Aorta (tissue), 5 donors: ENCODE measurements around the gene CLCN3. TPM values are rescaled to one million over a fixed set of nuclear protein-coding genes. Genes with fewer than 3 reads are reported as not detected.

ENCODE experiments used
- ATAC-seq: fragments of 200-7000 bp; cut with Tn5 transposase; one replicate; pipeline ENCODE4 v1.9.1; 2022; ENCODE audit warnings: moderate library complexity; ENCODE audit not compliant: low FRiP score
- DNase-seq, 2 donors: peaks; one replicate each; pipeline ENCODE4 v3.0.0-alpha.2; 2020
- H3K27ac ChIP-seq, 2 donors: one replicate each; pipeline ENCODE4 v1.5.1; 2013; ENCODE audit warnings: low read length in 2 of 2, mild to moderate bottlenecking in 2 of 2, moderate library complexity in 2 of 2, control low read depth in 1 of 2, inconsistent platforms in 1 of 2, low read depth in 1 of 2
- H3K27me3 ChIP-seq, 2 donors: one replicate each; pipeline ENCODE4 v1.6.1; 2013; ENCODE audit warnings: control low read depth in 1 of 2, low read length in 1 of 2, mild to moderate bottlenecking in 1 of 2, moderate library complexity in 1 of 2; ENCODE audit not compliant: insufficient read depth in 2 of 2, control insufficient read depth in 1 of 2
- H3K36me3 ChIP-seq, 2 donors: one replicate each; pipeline ENCODE4 v1.6.1; 2013; ENCODE audit warnings: control low read depth in 1 of 2, low read length in 1 of 2, mild to moderate bottlenecking in 1 of 2; ENCODE audit not compliant: insufficient read depth in 2 of 2, control insufficient read depth in 1 of 2
- H3K4me1 ChIP-seq, 2 donors: one replicate each; pipeline ENCODE4 v1.6.1; 2013; ENCODE audit warnings: low read length in 2 of 2, control low read depth in 1 of 2, mild to moderate bottlenecking in 1 of 2, moderate library complexity in 1 of 2; ENCODE audit not compliant: insufficient read depth in 2 of 2, control insufficient read depth in 1 of 2
- H3K4me3 ChIP-seq, 2 donors: one replicate each; pipeline ENCODE4 v1.5.1; 2013; ENCODE audit warnings: low read length in 2 of 2, control low read depth in 1 of 2, mild to moderate bottlenecking in 1 of 2
- H3K9me3 ChIP-seq: one replicate; pipeline ENCODE4 v1.6.1; 2013; ENCODE audit warnings: mild to moderate bottlenecking, low read length; ENCODE audit not compliant: control insufficient read depth
- WGBS, 2 donors: extraction: QIAGEN DNeasy Blood & Tissue Kit; methylation state at CpG; one replicate each; pipeline ENCODE4 v1.1.7; 2013; 5-methylcytosine and 5-hydroxymethylcytosine counted together
- intact Hi-C, 2 donors: fragments of 100-400 bp; cut with DNase I; formaldehyde crosslinking; loops; one replicate each; pipeline versions ENCODE4 v1.14.2 to v1.15.0; 2022
- polyA plus RNA-seq, 2 donors: library from polyadenylated mRNA; stranded (reverse); fragments of 200-250 nt; gene quantifications; one replicate each; pipeline ENCODE4 v1.2.3, GENCODE V29; 2013
- total RNA-seq, 2 donors: library from RNA; stranded (reverse); fragmentation: NEBNext Ultra II Directional; extraction: Animal tissue kit (Norgen Biotek cat#: 25700); gene quantifications; one replicate each; pipeline ENCODE4 v1.2.1, GENCODE V29; 2021
- donor health status: healthy with polysubstance abuse.
- donor health status: Bipolar disorder and iron deficiency.
- donor health status: DM: no; HTN: no; CAD: no.
- donor health status: DM: no; HTN: no; CAD: no.
- donor health status: DM: yes; HTN: yes; CAD: no.

CLCN3 gene
- total and polyA plus RNA-seq, 4 donors, result 4.9 to 29.1 (median 12.3) TPM

DNA sequence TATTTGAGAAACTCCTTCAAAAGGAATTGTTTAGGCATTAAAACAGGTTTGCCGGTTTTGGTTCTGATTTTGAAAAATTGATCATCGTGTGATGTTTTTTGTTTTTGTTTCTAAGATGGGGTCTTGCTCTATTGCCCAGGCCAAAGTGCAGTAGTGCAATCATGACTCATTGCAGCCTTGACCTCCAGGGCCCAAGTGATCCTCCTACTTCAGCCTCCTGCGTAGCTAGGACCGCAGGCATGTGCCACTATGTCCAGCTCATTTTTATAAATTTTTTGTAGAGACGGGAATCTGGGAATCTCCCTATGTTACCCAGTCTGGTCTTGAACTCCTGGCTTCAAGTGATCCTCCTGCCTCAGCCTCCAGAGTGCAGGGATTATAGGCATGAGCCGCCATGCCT lies 35.0 kb downstream of the CLCN3 start:
- no peaks in the 10 kb centered on the region for H3K36me3 ChIP-seq
- WGBS, 2 donors, result 95 to 96% methylated on average over 6 of the region's 6 CpGs
- no peak overlapping the region for H3K4me3 ChIP-seq
- H3K27ac ChIP-seq, result no peak overlapping the region
- H3K9me3 ChIP-seq, result no peaks in the 10 kb centered on the region
- intact Hi-C loops, result loop anchor here in 1 of 2 donors (5.0 kb wide), 1 partner anchor 33 kb away; the partner anchor contains the start of gene CLCN3
- no peaks in the 10 kb centered on the region for H3K27me3 ChIP-seq
- ATAC-seq, result no peak
- peaks cover 0 to 2% of the 10 kb centered on the region in 2 donors for H3K4me1 ChIP-seq
- DNase-seq, result no peak

DNA sequence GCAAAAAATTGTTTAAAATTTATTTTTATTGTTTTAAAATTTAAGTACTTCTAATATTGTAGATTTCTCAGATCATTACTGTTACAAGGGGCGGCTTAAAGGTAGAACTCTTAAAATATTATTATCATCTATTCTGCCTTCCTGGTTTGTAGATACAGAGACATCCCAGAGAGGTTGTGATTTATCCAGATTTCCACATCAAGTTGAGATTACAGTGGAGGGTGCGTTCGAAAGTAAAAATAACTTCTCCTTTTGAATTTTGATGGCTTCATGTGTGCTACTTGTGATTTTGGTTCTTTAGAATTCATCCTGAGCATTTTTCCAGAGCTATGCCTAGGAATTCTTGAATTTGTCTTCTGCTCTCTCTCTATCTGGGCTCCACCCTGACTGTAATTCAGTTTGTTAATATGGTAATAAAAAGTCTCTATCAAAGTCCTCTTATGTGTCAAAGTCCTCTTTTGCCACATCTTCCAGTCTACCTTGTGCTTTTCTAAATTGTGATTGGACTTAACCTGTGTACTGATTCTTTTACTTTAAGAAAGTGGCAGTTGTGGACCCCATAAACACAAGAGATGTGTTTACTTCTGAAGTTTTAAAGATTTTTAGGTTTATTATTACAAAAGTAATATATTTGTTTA lies 37.2 kb downstream of the CLCN3 start:
- no peak for ATAC-seq
- Histone ChIP-seq H3K36me3 (no peaks in the 10 kb centered on the region), H3K4me1 (no peaks in the 10 kb centered on the region), H3K27me3 (no peaks in the 10 kb centered on the region), H3K9me3 (no peaks in the 10 kb centered on the region), H3K4me3 (no peak overlapping the region), H3K27ac (no peak overlapping the region)
- DNase-seq, result no peak
- intact Hi-C loops, result loop anchor here in 1 of 2 donors (5.0 kb wide), 1 partner anchor 35 kb away; the partner anchor contains the start of gene CLCN3
- WGBS, 2 donors, result 91 to 92% methylated on average over 3 of the region's 3 CpGs

DNA sequence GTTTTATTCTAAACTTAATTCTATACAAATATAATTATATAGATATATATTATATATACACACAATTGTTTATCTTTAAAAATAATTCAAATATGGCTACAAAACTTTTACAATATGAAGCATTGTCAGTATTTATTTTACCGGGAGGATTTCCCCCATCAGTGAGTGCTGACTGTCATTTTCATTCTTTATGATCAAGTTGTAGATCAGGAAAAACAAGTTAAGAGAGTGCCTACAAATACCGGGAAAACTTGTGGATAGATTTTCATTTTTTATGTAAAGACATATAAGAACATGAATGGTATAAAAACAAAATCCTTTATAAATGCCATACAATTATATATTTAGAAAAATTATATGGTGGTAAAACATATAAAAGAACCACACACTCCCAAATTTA lies 37.8 kb downstream of the CLCN3 start:
- no peak for ATAC-seq
- Histone ChIP-seq H3K9me3 (no peaks in the 10 kb centered on the region), H3K36me3 (no peaks in the 10 kb centered on the region), H3K4me3 (no peak overlapping the region), H3K27me3 (no peaks in the 10 kb centered on the region), H3K4me1 (no peaks in the 10 kb centered on the region), H3K27ac (no peak overlapping the region)
- no peak for DNase-seq
- intact Hi-C loops, result loop anchor here in 1 of 2 donors (5.0 kb wide), 1 partner anchor 36 kb away; the partner anchor contains the start of gene CLCN3
- 93% methylated on average over 2 of the region's 2 CpGs for WGBS, 2 donors

DNA sequence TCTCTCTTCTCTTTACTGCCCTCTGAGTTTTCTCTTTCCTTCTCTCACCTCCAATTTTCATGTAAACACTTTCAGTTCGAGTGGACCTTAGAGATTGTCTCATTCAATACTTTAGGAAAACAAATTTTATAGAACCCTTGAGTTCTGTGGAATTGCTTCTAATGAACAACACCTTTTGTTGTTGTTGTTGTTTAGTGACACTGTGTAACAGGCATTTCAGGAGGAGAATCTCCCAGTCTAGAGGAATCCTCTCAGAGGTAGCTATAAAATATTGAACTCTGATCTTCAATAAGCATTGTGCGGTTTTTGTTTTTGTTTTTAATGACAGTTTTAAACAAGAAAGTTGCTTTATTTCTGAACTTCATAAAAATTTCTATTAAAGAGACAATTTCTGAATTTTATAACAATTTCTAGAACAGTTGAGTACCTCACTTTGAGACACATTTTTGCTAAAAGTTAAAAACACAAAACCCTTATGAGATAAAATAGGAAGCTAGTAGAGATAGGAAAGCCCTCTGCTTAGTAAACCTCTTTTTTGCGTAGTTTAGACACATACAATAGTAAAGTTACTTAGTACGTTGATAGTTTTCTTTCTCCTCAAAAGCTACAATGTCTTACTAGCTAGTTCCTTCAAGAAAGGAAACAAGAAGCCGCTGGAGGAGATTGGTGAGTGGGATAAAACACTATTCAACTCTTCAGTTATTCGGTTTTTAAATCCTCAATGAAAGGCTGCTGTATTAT lies 38.8 kb downstream of the CLCN3 start:
- 52 to 58% methylated on average over 6 of the region's 6 CpGs for WGBS, 2 donors
- H3K4me1 ChIP-seq, result no peaks in the 10 kb centered on the region
- no peak overlapping the region for H3K27ac ChIP-seq
- no peaks in the 10 kb centered on the region for H3K27me3 ChIP-seq
- no peak overlapping the region for H3K4me3 ChIP-seq
- no peaks in the 10 kb centered on the region for H3K9me3 ChIP-seq
- intact Hi-C loops, result loop anchor here in 1 of 2 donors (5.0 kb wide), 1 partner anchor 37 kb away; the partner anchor contains the start of gene CLCN3
- ATAC-seq (peak; percentile 4), DNase-seq (no peak)
- H3K36me3 ChIP-seq, result no peaks in the 10 kb centered on the region

DNA sequence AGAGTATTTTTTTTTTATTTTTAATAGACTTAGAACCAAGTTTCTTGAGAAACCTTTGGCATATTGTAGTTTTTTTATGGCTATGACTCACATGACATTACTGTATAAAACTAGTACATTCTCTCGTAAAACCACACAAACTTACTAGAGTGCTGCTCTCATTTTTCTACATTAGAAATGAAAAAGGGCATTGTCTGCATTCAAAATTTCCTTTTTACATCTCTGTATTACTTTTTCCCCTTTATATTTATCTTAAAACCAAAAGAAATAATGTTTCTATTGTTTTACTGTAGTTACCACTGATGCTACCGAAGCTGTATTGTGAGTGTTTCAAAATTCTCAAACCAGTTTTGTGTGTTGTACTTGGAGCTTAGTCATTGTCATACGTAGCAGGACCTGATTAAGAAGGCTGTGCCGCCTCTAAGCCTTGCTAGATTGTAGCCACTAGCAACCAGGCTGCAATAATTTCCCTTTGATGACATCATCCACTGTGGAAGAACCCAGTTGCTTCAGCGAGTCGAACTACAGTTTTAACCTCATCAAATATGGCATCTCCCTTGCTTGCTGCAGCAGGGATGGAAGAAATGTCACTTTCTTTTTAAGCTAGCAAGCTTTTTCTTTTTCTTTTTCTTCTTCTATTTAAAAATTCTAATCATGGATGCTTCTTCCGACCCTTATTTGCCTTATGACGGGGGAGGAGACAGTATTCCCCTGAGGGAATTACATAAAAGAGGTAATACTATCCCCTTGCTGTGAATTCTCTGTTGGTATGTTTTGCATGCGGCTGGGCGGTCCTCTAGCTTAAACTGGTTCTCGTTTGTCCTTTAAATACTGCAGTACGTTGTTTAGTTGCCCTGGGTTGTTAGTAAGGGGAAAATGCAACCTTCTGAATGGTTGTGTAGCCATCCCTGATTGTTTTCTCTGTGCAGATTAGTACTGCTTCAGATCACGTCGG lies 39.6 kb downstream of the CLCN3 start:
- DNase-seq (peak in 1 of 2 donors; percentile 63), ATAC-seq (peak; percentile 98)
- H3K27me3 ChIP-seq, result no peaks in the 10 kb centered on the region
- peak overlapping the region; percentile 76 to 81 for H3K4me3 ChIP-seq
- H3K36me3 ChIP-seq, result no peaks in the 10 kb centered on the region
- intact Hi-C loops, result loop anchor here in 1 of 2 donors (5.0 kb wide), 1 partner anchor 38 kb away; the partner anchor contains the start of gene CLCN3
- no peaks in the 10 kb centered on the region for H3K9me3 ChIP-seq
- 2% methylated on average over 14 of the region's 14 CpGs for WGBS, 2 donors
- no peaks in the 10 kb centered on the region for H3K4me1 ChIP-seq
- peak overlapping the region; percentile 40 to 57 for H3K27ac ChIP-seq

DNA sequence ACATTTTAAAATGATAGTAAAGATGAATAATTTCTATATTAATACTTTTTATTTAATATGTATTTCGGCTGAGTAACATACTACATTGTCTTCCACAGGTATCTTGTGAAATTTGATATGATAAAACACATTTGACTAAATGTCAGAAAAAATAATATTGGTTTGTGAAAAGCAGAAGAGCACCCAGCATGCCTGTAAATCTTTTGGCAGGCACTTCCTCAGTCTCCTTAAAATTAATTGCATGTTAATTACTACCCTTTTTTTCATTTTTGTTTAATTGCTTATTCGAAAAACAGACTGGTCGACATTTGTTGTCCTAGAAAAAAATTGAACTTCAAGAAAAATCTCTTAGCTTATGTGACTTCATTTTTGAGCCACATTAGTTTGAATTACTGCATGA lies 40.6 kb downstream of the CLCN3 start:
- intact Hi-C loops, result no loop called here
- ATAC-seq (no peak), DNase-seq (no peak)
- H3K27ac ChIP-seq, result no peak overlapping the region
- H3K9me3 ChIP-seq, result no peaks in the 10 kb centered on the region
- no peak overlapping the region for H3K4me3 ChIP-seq
- no peaks in the 10 kb centered on the region for H3K27me3 ChIP-seq
- 73 to 75% methylated on average over 3 of the region's 3 CpGs for WGBS, 2 donors
- H3K36me3 ChIP-seq, result no peaks in the 10 kb centered on the region
- H3K4me1 ChIP-seq, result no peaks in the 10 kb centered on the region

DNA sequence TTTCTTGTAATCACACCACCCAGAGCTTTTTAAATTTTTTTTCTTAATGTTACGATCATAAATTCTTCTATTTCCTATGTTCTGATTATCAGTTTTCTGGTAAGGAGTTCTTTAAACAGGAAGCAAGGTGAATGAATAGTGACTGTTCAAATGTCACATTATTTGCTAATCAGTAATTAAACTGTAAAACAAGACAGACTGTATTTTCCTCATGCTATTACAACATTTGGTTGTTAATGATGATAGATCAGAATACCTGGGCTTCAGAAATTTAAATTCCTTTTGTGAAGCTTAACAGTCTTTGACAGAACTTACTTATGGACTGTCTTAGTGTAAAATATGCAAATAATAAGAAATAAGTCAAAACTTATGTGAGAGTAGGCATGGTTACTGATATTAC lies 41.4 kb downstream of the CLCN3 start:
- no peak for ATAC-seq
- WGBS, 2 donors, result 92 to 94% methylated on average over 1 of the region's 1 CpG
- intact Hi-C loops, result no loop called here
- no peak overlapping the region for H3K27ac ChIP-seq
- H3K27me3 ChIP-seq, result no peaks in the 10 kb centered on the region
- no peak for DNase-seq
- no peaks in the 10 kb centered on the region for H3K9me3 ChIP-seq
- no peak overlapping the region for H3K4me3 ChIP-seq
- no peaks in the 10 kb centered on the region for H3K4me1 ChIP-seq
- peaks cover 0 to 2% of the 10 kb centered on the region in 2 donors for H3K36me3 ChIP-seq

DNA sequence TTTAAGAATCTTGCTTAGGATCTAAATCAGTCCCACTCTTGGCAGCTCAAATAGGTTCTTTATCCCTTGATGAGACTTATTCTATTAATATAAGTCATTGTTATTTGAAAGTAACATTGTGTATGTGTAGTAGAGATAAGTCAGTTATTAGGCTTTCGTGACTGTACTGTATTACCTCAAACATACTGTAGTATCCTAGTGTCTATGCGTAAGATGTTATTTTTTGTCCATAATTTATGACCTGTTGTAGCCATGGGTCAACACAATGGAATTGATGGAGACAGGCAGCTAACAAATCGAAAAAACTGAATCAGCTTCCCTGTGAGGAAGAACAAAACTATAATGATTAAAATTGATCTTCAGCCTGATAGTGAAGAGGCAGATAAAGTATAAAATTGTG lies 41.8 kb downstream of the CLCN3 start:
- Histone ChIP-seq H3K36me3 (peaks cover 0 to 2% of the 10 kb centered on the region in 2 donors), H3K27ac (no peak overlapping the region), H3K4me3 (no peak overlapping the region), H3K9me3 (no peaks in the 10 kb centered on the region), H3K4me1 (no peaks in the 10 kb centered on the region), H3K27me3 (no peaks in the 10 kb centered on the region)
- no peak for ATAC-seq
- WGBS, 2 donors, result 90 to 92% methylated on average over 3 of the region's 3 CpGs
- no peak for DNase-seq
- intact Hi-C loops, result no loop called here
